Measurements from ENCODE around the gene TP53BP2.
A peak's percentile ranks its signal among the peaks of the same experiment; 100 is the strongest.
"Not testable (repeated sequence)": the region's sequence is repeated elsewhere in the genome, so short reads cannot be mapped to it uniquely, and the experiment has no call there.

Gene TP53BP2

GRCh38 chr1:223748773-223749733, 96.7 kb downstream of the TP53BP2 start:
- DNase-seq (ENCODE audit: low read depth): no peak
- peak; percentile 84 for TF ChIP-seq CTCF (conservative IDR thresholded peaks at IDR 0.05; ENCODE audit: low read depth, low read length)
- H3K4me3 ChIP-seq (ENCODE audit: low read length): peak overlapping the region; percentile 16

GRCh38 chr1:223748405-223748772, 97.4 kb downstream of the TP53BP2 start:
- no peak for DNase-seq (ENCODE audit: low read depth)
- no peak for TF ChIP-seq CTCF (conservative IDR thresholded peaks at IDR 0.05; ENCODE audit: low read depth, low read length)
- no peak overlapping the region for H3K4me3 ChIP-seq (ENCODE audit: low read length)

GRCh38 chr1:223747838-223748335, 97.9 kb downstream of the TP53BP2 start:
- no peak for TF ChIP-seq CTCF (conservative IDR thresholded peaks at IDR 0.05; ENCODE audit: low read depth, low read length)
- DNase-seq (ENCODE audit: low read depth): no peak
- no peak overlapping the region for H3K4me3 ChIP-seq (ENCODE audit: low read length)

- TF ChIP-seq CTCF (conservative IDR thresholded peaks at IDR 0.05; ENCODE audit: low read depth, low read length): no peak
- no peak for DNase-seq (ENCODE audit: low read depth)
- no peak overlapping the region for H3K4me3 ChIP-seq (ENCODE audit: low read length)
These were observed 100.0 kb downstream of the TP53BP2 start for GRCh38 chr1:223745731-223746130.

GRCh38 chr1:223742856-223743517, 102.8 kb downstream of the TP53BP2 start:
- H3K4me3 ChIP-seq (ENCODE audit: low read length): no peak overlapping the region
- no peak for DNase-seq (ENCODE audit: low read depth)
- TF ChIP-seq CTCF (conservative IDR thresholded peaks at IDR 0.05; ENCODE audit: low read depth, low read length): no peak

GRCh38 chr1:223741861-223742260, 103.9 kb downstream of the TP53BP2 start:
- no peak overlapping the region for H3K4me3 ChIP-seq (ENCODE audit: low read length)
- DNase-seq (ENCODE audit: low read depth): peak; percentile 51

GRCh38 chr1:223740038-223740736, 105.6 kb downstream of the TP53BP2 start:
- not testable (repeated sequence) for H3K4me3 ChIP-seq (ENCODE audit: low read length); DNase-seq (ENCODE audit: low read depth)

More at GRCh38 chr1:223741861-223742260, 103.9 kb downstream of the TP53BP2 start:
- TF ChIP-seq CTCF (conservative IDR thresholded peaks at IDR 0.05; ENCODE audit: low read depth, low read length): no peak
